HG03025 (cell line): Measurements from ENCODE around the gene BCHE.

Source experiments
- ATAC-seq: cut with Tn5 transposase; IDR thresholded peaks from one replicate; pipeline ENCODE4 v1.9.1; 2021; ENCODE audit warnings: mild to moderate bottlenecking, moderate library complexity; ENCODE audit not compliant: unreplicated experiment, low FRiP score

BCHE gene

DNA sequence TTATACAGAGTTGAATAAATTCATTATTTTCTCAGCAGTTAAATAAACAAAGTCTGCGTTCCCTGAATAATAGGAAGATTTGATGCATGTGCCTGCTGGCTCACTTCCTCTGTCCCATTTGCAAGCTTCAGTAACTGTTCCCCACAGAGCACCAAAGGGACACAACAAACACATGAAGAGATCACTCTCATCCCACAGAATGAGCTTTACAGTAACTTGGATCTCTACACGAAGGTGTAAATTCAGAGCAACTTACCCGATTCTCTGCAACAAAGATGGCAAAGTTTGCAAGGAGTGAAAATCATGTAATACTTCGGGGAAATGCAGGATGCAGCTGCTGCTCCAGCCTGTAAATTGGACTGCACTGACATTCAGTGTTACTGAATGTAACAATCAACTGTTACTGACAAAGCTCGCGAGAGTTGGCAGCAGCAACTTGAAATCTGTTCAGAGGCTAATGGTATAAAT lies at the start of gene BCHE:
TSS of gene BCHE (minus strand) at position 366 of the 468 bp plus-strand sequence. CDS start 6,390 bp downstream, outside the sequence.
- no peak for ATAC-seq

DNA sequence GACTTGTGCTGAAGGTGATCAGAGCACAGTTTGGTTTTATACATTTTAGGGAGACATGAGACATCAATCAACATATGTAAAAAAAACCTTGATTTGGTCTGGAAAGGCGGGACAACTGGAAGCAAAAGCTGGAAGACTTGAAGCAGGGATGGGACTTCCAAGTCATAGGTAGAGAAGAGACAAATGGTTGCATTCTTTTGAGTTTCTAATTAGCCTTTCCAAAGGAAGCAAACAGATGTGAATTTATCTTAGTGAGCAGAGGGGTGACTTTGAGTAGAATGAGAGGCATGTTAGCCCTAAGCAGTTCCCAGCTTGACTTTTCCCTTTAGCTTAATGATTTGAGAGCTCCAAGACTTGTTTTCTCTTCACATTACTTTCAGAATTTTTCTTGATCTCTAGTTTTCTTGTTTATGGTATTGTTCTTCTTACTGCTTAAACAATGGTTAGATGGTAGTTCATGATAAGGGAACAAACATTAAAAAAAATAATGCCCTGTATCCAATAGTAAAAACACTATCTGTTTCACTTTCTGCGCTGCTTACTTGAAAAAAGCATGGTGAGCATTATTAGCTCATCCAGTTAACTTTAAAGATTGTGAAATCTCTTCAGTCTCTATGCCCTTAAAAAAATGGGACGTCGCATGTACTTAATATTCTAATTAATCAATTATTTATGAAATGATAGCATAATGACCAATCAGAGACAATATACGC lies 48.5 kb upstream of the BCHE start:
- no peak for ATAC-seq

DNA sequence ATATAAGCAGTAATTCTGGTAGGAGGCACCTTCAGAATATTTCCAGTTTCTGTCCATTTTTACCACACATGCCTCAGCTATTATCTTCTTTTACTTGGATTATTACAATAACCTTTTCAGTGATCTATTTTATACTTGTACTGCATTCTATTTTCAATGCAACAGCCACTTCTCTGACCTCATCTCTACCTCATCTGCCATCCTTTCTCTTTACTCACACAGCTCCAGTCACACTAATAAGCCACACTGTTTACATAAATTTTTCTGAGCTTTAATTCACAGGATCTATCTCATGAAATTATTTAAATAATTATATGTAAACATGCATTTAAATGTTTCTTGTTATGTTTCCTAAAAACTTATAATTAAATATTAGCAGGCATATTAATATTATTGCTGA lies 47.3 kb upstream of the BCHE start:
- no peak for ATAC-seq

DNA sequence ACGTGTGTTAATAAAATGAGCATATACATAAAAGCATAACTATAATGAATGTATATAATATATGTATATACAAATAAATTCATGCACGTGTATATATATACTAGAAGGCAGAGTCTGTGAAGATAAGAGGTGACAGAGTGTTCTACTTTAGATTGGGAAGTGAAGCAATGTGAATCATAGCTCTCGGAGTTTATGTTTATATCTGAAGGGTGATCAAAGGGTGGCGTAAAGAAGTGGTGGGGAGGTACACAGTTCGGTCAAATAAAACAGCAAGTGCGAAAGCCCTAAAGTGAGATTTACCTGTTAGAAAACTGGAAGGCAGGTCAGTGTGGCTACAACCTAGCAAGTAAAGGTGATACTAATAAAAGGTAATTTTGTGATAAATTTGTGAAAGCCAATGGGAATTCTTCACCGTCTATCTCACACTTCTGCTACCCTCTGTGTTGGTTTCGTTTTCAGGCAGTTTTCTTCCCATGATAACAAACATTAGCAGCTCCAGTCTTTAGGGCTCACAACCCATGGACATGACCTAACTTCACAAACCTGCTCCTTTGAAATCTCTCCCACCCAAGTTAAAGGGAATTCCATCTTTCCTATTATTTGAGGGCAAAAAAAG lies 46.7 kb upstream of the BCHE start:
- no peak for ATAC-seq

DNA sequence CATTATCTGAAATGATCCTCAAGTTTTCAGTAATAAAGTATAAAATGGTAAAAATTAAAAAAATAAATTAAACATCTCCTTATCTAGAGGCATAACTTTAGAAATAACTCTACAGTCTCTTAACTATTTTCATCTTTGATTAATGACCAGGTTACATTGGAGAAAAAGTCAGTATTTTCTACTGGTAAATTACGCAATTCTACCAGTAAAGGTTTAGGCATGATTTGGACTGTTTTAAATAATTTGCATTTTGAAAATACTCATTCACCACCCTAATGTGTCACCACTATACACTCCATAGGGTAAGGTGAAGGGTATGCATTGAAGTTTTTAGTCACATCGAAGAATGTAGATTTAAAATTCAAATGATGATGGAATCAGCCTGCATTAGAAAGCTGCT lies 45.9 kb upstream of the BCHE start:
- no peak for ATAC-seq

DNA sequence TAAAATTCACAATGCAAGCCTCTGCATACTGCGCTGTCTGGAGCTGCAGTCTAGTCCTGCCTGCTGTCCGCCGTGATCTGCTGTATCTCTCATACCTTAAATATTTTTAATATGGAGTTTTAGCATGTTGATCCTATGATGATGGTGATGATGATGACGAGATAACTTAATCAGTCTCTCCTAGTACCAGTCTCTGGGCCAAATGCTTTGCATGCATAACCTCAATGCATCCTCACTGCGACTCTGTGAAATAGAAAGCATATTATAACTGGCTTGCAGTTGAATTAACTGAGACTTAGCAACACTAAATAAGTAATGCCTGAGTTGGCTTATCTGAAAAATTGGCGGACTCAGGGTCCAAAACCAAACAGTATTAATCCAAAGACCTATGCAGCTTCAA lies 38.4 kb upstream of the BCHE start:
- no peak for ATAC-seq

DNA sequence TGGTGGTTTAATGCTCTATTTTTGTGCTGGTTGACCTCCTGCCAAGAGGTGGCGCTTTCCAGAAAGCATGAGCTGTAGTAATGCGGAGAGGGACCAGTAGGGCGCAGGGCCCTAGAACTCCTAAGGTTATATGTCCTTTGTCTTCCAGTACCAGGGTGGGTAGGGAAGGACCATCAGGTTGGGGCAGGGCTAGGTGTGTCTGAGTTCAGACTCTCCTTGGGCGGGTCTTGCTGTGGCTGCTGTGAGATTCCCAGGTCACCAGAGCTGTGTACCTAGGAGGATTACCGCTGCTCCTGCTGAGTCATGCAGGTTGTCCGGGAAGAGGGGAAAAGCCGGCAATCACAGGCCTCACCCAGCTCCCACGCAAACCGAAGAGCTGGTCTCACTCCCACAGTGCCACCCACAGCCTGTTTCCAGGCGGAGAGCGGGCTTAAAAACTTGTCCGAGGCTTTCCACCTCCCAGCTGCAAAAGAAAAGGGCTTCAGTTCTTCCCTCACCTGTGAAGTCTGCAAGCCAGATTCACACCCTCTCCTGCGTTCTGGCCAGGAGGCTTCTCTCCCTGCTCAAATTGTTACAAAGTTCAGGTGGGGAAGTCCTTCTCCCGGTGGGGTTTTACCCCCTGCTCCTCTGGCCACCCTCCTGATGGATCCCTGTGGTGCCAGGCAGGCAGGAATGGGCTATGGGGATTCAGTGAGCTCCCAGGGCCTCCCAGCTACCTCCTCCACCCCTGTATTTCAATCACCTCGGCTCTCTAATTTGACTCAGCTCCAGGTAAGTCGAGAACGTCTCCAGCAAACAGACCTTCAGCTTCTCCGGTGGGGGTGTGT lies 37.7 kb upstream of the BCHE start:
- no peak for ATAC-seq

DNA sequence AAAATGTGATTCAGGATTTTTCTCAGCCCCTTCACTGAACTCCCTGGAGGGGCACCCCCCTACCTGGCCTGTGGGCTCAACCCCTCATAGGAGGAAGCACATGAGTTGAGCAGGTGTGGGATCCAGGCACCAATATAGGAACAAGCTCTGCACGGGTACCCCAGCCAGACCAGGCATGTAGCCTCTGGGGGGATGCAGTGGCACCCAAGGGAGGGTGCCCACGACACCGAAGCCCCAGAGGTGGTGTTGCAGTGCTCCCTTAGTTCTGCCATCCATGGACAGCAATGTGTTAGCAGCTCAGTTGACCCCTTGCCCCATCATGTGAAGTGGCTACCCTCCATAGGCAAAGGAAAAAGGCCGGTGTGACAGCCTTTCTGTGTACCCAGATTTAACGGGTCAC lies 30.9 kb upstream of the BCHE start:
- no peak for ATAC-seq

DNA sequence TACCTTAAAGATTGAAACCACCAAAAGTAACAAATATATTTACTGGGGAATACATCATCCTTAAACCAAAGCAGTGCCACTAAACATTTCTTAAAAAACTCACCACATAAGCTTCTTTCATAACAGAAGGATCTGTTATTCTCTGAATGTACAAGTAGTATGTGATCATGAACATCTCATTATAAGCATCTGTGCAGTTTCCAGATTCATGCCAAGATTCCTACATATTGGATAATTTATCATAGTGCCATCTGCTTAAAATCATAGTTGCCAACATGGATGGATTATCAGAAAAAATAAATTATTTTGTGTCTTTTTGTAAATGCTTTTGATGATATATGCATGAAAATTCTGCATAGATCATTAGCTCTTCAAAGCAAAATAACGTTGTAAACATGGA lies 21.8 kb upstream of the BCHE start:
- ATAC-seq: no peak

DNA sequence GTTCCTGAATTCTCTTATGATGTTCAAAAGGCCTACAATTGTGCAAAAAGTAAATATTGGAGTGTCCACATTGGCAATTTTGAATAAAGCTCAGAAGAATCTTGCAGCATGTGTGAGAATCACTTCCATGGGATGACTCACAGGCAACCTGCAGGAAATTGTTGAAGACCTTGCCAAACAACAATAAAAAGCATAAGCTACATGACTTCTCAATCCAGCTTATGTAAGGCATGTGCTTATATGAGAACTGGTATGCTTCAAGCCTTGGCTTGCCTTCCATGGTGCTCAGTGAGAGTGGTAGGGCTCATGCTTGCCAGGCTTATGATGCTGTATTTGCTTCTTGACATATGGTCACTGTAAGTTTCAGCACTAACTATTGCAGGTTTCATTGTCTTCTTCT lies 18.4 kb upstream of the BCHE start:
- ATAC-seq: no peak

DNA sequence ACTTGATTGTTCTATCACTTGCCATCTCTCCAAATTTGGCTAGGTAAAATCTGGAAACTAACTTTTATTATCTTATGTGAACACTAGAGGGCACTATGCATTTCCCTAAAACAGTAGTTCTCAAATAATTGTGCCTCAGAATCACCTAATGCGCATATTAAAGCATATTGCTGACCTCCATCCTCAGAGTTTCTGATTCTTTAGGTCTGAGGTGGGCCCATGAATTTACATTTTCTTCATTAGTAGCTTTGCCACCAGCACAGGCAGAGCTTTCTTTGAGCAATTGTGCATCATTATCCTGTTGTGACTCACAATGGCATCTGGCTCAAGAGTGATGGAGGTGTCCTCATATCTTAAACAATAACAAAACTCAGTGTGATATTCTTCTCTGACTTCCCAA lies 17.5 kb upstream of the BCHE start:
- peak; percentile 51 for ATAC-seq

DNA sequence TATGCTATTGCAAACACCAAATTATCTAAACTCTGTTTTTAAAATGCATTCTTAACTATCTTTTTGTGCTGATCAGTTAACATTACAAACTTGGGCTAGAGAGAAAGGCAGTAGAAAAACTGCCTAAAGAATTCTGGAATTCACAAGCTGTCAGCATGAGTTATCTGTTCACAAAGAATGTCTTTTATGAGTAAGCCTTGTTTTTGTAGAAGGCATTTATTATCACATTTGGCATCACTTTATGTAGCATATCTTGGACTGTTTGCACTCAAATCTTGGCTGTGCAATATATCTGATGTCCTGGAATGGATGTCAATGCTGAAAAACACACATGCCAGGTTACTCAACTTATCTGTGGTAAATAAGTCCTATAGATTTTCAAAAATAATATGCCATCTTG lies 15.5 kb upstream of the BCHE start:
- ATAC-seq: no peak

DNA sequence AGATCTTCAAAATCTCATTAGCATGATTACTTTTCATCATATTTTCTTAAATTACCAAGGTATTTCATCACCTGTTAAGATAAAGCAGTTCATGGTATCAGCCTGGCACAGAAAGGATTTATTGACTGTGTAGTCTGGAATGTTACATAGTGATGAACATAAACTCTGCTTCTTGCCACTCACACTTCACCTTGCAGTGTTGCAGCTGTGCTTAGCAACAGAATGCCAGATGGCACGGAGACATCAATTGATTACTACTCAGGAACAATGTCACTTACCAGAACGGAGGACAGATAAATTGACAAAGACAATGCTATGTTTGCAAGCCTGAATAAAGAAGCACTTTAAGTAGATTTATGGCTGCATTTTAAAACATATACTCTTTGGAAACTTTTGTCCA lies 15.0 kb upstream of the BCHE start:
- ATAC-seq: no peak

DNA sequence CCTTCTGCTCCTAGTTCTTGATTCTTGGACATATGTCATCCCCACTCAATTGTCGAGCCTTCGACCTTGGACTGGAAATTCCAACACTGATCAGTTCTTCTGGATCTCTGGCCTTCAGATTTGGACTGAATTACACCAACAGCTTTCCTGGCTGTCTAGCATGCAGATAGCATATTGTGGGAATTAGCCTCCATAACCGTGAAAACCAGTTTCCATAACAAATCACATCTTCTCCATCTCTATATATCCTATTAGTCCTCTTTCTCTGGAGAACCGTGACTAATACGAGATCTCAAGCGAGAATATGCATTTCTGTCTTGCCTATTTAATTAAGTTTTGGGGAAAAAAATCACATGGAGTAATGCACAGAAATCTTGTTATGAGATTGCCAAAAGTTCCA lies 8.8 kb upstream of the BCHE start:
- ATAC-seq: no peak

DNA sequence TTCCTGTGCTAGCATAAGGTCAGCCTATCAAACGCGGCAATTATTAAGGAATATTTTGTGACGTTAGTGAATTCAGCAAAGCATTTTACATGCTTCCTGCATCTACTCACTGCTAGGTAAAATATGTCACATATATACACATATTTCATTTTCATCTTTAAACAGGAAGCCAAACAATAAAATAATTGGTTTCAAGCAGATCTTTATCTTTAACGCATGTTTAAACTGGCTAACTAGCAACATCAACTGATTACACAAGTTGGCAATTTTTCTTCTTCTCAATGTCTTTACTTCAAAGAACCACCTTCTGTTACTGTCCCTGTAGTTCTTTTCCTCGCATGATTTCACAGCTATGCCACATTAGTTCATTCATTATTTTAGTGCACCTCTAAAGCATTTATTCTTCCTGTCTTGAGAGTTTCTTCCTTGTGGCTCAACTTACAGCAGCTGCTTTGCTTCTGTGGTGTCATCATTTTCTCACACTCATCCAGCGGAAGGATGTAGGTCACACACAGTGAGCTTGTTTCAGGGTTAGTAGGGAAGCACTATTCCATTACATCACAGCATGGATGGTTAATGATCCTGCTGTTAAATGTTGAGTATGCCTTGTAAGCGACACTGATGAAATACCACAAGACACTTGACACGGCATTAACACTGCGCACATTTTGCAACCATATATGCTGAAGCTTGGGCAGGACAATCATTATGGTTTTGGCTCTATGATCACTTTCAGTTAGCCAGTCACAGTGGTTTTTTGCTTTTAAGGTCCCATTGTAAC lies 2.3 kb upstream of the BCHE start:
- no peak for ATAC-seq

DNA sequence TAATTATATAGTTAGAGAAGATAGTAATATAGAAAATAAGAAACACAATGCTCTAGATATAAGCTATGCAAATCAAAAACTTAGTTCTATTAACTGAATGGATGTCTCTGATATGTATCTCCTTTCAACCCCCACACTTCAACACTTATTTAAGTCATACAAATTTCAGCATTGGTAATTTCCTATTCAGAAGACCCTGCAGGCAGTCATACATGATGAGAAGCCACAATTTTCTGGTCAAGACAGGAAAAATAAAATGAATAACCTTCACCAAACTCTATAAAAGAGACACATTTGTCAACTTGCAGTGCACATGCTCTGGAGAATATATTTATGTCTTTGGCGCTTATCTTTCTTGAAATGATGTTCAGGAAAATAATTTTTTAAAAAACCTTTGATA lies 578 bp upstream of the BCHE start:
- ATAC-seq: no peak

DNA sequence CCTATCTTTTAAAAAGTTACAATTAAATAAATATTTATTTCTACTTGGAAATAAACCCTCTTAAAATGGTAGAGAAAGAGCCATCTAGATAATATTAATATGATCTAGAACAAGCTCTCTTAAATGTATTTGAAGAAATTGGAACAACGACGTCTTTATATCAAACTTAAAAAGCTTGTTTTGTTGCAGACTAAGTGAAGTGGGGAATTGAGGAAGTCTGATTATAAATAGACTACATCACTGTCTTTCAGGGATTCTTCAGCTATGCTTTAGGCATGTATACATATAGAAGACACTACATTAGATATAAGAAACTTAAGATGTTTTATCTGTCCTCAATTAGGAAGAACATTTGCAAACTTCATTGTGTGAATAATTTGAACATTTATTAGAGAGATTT lies 1.8 kb downstream of the BCHE start:
- no peak for ATAC-seq

DNA sequence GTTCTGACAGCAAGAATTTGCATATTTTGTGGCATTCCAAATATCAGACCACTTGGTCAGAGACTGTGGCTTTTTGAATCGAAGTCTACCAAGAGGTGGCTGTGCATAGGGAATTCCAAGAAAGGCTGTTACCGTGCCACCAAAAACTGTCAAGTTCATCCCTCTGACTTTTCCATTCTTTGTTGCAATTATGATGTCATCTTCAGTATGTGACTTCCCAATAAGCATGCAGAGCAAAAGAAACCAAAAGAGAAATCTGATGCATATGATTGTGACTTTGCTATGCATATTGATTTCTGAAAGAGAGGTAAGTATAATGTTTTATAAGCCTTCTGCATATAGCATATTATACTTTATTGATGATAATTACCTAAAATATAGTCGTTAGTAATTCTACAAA lies 6.5 kb downstream of the BCHE start:
- ATAC-seq: no peak

DNA sequence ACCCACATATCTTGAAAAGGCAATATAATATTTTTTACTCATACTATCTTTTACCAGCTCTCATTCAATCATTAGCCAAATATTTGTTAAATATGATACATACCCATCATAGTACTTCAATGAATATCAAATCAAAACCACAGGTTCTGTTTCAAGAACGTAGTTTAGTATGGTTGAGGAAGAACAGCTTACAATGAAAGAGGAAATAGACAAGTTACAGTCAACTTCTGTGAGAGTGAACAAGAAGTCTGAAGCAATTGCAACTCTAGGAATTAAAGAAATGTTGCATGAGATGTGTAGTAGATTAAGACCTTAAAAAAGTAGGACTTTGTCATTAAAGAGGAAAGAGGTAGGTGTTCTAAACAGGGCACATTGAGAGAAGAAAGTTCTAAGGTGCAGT lies 9.3 kb downstream of the BCHE start:
- ATAC-seq: no peak

DNA sequence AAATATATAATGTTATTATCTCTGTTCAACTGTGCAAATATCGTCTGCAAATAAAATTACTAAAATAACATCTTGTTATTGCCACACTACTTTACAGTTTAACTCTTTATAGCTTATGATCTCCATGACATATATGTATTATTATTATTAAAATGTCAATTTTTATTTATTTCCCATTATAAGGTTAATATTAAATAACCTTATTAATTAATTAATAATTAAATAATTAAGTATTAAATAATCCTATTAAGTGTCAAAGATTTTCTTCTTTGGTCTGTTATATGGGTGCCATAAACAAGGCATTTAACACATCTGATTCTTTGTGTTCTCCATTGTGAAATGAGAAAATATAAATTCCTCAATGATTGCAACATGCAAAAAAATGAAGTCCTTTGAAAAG lies 10.0 kb downstream of the BCHE start:
- ATAC-seq: no peak

DNA sequence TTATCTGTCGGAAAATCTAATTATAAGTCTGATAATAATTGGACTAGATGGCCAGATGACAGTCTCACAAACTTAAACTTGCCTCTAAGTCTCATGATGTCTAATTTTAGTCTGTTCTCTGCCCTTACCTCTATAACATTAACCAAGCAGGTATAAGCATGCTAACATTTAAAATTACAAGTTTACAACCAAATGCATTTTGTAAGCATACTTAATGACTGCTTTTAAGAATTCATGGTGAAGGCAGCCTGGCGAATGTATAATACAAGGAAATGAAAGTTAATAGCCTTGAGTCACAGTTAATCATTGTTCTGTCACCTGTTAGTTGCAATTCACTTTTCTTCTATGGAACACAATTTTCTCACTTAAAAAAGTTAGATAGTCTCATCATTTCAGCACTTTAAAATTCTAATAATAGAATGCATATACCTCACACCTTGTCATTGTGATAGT lies 16.5 kb downstream of the BCHE start:
- peak; percentile 49 for ATAC-seq
